ENCODE results near the gene MRM3.

DNA sequence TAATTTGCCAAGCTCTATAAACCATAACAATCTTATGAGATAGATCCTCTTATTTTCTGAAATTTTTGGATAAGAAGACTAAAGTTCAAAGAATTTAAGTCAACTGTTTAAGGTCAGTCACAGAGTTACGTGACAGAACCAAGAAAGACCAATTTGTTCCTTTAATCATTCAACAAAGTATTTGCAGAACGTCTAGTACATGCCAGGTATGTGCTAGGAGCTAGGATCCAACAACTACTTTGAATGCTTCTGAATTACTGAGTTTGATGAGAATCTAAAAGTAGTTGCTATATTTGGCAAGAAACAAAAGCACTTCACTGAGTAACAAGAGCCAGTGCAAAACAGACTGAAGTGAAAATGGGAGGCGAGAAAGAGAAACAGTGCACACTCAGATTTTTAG lies 15.1 kb upstream of the MRM3 start:
- TF ChIP-seq SUZ12 (IDR thresholded peaks at IDR 0.05) = no peak
- no peak for TF ChIP-seq ELF4 (IDR thresholded peaks at IDR 0.05)
- TF ChIP-seq CTBP1 (IDR thresholded peaks at IDR 0.05; ENCODE audit: borderline replicate concordance) = no peak
